NCI-H526 (cell line): ENCODE data around the gene ATOH8.

Experiments
- DNase-seq, 2 experiments: peaks; one replicate each; lab custom pipeline; 2025; lab: John Stamatoyannopoulos, UW

ATOH8 gene

GRCh38 chr2:85786865-85787264 is 33.1 kb downstream of the ATOH8 start:
- DNase-seq = no peak

- no peak for DNase-seq
These were observed 33.6 kb downstream of the ATOH8 start for GRCh38 chr2:85787282-85787980.

GRCh38 chr2:85787981-85788340 is 34.2 kb downstream of the ATOH8 start:
- no peak for DNase-seq

- DNase-seq = no peak
These were observed 34.8 kb downstream of the ATOH8 start for GRCh38 chr2:85788603-85789002.

GRCh38 chr2:85789271-85789670 is 35.5 kb downstream of the ATOH8 start:
- no peak for DNase-seq

- no peak for DNase-seq
These were observed 36.2 kb downstream of the ATOH8 start for GRCh38 chr2:85790032-85790431.

GRCh38 chr2:85790499-85791188 is 36.9 kb downstream of the ATOH8 start:
- no peak for DNase-seq

- no peak for DNase-seq
These were observed 38.1 kb downstream of the ATOH8 start for GRCh38 chr2:85791704-85792565.

GRCh38 chr2:85792783-85793441 is 39.1 kb downstream of the ATOH8 start:
- DNase-seq = no peak

GRCh38 chr2:85793584-85793983 is 39.8 kb downstream of the ATOH8 start:
- no peak for DNase-seq

- no peak for DNase-seq
These were observed 40.2 kb downstream of the ATOH8 start for GRCh38 chr2:85794038-85794441.

- DNase-seq = no peak
These were observed 40.8 kb downstream of the ATOH8 start for GRCh38 chr2:85794491-85795121.

- no peak for DNase-seq
These were observed 41.7 kb downstream of the ATOH8 start for GRCh38 chr2:85795331-85796045.

GRCh38 chr2:85796046-85796340 is 42.2 kb downstream of the ATOH8 start:
- DNase-seq = no peak

GRCh38 chr2:85796341-85797262 is 42.8 kb downstream of the ATOH8 start:
- no peak for DNase-seq

GRCh38 chr2:85797263-85797660 is 43.5 kb downstream of the ATOH8 start:
- no peak for DNase-seq

GRCh38 chr2:85797921-85798320 is 44.1 kb downstream of the ATOH8 start:
- peak in 1 of 2 experiments; percentile 22 for DNase-seq

GRCh38 chr2:85799215-85799956 is 45.6 kb downstream of the ATOH8 start:
- no peak for DNase-seq

- no peak for DNase-seq
These were observed 46.8 kb downstream of the ATOH8 start for GRCh38 chr2:85800586-85800985.

GRCh38 chr2:85801871-85802270 is 48.1 kb downstream of the ATOH8 start:
- DNase-seq = no peak
